Measurements from ENCODE around the gene FBLN1.

DNA sequence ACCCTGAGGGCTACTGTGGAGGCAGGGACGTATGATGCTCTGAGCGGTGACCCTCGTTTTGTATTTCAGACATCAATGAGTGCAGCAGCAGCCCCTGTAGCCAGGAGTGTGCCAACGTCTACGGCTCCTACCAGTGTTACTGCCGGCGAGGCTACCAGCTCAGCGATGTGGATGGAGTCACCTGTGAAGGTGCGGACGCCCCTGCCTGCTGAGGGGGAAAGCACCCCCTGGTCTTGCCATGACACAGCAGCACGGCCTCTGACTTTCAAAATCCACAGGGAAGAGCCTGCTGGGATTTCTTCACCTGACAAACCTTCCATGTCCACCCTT is 44.3 kb downstream of the FBLN1 start:
- TF ChIP-seq, protein P1, sequence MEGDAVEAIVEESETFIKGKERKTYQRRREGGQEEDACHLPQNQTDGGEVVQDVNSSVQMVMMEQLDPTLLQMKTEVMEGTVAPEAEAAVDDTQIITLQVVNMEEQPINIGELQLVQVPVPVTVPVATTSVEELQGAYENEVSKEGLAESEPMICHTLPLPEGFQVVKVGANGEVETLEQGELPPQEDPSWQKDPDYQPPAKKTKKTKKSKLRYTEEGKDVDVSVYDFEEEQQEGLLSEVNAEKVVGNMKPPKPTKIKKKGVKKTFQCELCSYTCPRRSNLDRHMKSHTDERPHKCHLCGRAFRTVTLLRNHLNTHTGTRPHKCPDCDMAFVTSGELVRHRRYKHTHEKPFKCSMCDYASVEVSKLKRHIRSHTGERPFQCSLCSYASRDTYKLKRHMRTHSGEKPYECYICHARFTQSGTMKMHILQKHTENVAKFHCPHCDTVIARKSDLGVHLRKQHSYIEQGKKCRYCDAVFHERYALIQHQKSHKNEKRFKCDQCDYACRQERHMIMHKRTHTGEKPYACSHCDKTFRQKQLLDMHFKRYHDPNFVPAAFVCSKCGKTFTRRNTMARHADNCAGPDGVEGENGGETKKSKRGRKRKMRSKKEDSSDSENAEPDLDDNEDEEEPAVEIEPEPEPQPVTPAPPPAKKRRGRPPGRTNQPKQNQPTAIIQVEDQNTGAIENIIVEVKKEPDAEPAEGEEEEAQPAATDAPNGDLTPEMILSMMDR (IDR thresholded peaks at IDR 0.05) = no peak
- TF ChIP-seq POLR2A (IDR thresholded peaks at IDR 0.05) = no peak
